Cerebellar cortex (tissue), 1 donor: ENCODE data around the gene CTF1.
"Not testable (repeated sequence)": the region's sequence is repeated elsewhere in the genome, so short reads cannot be mapped to it uniquely, and the experiment has no call there.

Experiments
- DNase-seq: peaks from one replicate; pipeline ENCODE4 v3.0.0-alpha.2; 2015; ENCODE audit warnings: low spot score

The CTF1 gene

DNA sequence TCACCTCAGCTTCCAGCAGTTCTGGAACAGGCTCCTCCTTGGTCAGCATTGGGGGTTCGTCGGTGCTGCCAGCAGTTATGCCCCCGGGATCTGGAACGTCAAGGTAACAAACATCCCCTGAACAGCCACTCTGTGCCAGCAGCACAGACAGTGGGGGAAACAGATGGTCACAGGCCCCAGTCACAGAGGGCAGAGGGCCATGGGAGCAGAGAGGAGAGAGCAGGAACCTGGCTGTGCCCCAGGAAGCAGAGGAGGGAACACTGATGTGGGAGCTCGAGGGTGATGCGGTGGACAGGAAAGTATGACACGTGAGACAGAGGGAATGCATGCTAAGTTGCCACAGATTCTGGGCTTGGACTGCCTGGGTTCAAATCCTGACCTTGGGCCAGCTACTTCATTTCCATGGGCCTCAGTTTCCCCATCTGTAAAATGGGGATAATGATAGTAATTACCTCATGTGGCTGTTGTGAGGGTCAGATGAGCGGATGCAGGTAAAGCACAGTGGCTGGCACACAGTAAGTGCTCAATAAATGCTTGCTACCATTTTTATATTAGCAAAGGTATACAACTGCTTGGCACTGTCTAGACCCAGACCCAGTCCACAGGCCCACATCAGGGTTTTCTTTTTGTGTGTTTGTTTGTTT, 7.4 kb upstream of the CTF1 start:
- peak; percentile 23 for DNase-seq

DNA sequence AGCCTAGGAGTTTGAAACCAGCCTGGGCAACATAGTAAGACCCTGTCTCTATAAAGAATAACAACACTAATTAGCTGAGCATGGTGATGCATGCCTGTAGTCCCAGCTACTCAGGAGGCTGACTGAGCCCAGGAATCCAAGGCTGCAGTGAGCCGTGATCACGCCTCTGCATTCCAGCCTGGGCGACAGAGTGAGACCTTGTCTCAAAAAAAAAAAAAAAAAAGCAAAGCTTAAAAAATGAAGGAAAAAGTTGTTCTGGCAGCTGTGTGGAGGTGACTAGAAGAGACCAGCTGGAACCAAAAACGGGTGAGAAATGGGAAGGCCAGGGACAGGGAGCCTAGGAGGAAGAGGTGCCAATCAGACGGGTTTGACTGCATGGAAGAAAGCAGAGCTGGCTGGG, 6.7 kb upstream of the CTF1 start:
- DNase-seq = no peak

DNA sequence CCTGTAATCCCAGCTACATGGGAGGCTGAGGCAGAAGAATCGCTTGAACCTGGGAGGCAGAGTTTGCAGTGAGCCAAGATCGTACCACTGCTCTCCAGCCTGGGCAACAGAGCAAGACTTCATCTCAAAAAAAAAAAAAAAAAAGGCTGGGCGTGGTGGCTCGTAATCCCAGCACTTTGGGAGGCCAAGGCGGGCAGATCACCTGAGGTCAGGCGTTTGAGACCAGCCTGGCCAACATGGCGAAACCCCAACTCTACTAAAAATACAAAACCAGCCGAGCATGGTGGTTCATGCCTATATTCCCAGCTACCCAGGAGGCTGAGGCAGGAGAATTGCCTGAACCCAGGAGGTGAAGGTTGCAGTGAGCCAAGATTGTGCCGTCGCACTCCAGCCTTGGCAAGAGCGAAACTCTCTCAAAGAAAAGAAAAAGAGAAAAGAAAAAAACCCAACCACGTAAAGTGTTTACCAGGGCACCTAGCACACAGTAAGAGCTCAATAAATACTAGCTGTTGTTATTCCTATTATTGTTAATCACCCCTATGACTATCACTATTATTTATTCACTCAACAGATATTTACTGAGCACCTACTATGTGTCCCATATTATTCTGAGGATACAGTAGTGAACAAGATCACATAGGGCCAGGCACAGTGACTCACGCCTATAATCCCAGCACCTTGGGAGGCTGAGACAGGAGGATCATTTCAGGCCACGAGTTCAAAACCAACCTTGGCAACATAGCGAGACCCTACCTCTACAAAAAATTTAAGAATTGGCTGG, 5.2 kb upstream of the CTF1 start:
- DNase-seq = not testable (repeated sequence)

DNA sequence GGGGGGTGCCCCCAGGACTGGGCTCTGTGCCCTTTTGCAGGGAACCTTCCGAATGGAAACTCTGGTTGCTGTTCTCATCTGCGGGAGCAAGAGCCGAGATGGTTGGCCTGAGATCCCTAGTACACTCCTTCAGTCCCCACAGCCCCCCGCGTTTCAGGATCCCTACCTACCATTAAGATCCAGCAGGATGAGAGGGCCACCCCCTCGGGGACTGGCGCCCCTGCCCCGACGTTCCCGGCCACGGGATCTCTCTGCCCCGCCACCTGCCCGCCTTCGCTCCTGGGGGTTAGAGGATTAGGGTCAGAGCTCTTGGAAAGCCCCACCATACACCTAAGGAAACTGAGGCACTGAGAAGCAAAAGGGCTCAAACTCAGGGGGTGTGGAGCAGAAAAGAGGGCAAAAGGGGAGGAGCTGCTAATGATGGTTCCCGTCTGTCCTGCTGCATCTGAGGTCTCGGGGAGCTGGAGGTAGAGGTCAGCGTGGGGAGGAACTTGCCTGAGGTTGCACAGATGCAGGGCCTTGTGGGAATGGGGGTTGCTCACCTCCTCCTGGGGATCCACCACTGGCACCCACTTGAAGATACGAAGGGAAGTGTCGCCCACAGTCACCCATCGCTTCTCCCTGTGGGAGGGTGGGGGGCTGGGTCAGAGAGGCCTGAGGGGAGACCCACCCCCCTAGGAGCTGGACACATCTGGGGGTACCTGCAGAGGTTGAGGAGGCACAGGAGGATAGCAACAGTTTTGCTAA, 3.6 kb upstream of the CTF1 start:
- DNase-seq = no peak

DNA sequence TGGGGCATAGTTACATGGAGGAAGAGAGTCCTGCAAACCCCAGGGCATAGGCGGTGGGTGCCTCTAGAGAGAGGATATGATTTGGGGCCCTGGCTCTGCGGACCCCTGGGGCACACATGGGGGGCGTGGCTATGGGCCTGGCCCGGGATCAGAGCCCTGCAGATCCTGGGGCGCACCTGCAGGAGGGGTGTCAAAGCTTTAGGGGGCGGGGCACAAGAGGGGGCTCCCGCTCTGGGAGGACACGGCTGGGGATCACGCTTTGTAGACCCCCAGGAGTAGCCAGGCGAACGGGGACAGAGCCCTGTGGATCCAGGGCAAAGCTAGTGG, 3.0 kb upstream of the CTF1 start:
- no peak for DNase-seq

DNA sequence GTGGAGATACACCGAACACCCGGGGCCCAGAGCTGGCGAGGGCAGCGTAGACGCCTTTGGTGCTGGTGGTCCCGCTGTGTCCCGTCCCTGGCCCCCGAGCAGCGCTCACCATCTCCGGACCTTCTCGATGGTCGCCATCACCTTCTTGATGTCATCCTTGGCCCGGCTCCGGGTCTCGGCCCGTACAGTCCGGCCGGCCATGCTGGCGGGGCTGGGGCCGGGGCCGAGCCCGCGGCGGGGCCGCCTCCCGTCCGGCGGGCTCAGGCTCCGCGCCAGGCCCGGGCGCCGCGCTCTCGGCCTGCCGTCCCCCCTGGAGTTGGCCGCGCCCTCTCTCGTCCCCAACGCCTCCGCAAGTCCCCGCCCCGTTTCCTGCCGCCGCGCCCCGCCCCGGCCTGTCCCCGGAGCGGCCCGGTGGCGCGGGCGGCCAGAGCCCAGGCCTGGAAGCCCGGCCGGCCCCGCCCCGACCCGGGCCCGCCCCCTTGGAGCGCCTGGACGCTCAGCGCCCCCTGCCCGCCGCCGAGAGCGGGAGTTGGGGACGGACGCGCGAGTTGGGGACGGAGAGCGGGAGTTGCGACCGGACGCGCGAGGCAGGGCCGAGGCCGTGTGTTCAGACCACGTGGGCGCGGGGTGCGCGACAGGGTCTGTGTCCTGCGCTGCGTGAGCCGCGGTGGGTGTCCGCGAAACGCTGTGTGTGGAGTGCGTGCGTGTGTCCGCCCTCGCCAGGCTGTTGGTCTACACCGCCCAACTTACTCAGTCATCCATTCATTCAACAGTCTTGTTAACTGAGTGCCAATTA, 2.5 kb upstream of the CTF1 start, which contains the start of gene BCL7C:
Gene BCL7C, minus strand, starts transcription at position 334 of the 796 bp plus-strand sequence. Its CDS starts 133 bp downstream, at position 201.
- DNase-seq = peak; percentile 79

DNA sequence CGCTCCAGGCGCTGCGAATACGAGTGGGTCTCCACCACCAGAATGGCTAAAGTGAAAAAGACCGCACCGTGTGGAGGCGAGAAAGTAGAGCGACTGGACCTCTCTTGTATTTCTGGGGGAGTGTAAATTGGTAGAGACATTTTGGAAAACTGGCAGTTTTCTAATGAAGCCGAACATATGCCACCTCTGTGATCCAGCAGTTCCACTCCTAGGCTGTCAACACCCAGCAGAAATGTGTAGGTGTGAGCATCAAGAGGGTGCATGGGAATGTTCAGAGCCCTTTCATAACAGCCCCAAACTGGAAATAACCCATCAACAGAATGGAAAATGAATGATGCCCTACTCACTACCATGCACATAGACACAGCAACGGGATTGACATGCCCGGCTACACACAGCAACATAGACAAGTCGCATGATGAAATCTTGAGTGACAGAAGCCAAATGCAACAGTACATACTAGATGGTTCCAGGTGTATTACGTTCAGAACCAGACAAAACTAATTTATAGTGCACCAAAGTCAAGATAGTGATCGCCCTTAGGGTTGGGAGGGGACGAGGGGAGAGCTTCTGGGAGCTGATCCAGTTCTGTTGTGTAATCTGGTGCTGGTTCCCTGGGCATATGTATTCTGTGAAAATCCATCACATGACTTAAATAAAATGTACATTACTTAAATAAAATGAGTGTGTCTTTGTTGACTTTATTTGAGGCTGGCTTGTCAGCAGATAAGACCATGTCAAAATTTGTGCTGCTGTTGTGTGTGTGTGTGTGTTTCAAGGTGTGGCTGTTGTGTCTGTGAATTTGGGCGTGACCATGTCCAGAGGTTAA, 1.7 kb upstream of the CTF1 start:
- DNase-seq = peak; percentile 50

DNA sequence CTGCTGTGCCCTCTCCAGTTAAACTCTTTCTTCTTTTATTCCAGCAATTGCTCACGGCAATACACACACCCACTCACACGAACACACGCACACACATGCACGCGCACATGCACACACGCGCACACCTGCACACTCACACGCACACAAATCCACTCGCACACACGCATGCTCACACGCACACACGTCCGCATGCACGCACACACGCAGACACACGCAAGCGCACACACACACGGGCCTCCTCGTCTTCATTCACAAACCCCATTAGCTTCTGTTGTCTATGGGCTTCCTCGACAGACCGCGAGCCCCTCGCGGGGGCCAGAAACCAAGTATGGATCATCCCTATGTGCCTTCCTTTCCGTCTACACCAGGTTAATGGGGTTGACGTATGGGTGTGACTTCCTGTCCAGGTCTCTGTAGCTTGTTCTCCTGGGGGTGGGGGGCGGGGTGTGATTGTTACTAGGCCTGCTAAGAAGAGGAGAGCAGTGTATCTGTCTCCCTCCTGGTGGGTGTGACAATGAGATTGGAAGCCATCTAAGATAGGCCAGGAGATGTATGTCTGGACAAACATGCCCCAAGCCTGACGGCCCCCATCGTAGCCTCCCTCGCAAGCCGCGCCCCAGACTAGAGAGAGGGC, 670 bp upstream of the CTF1 start:
- no peak for DNase-seq

DNA sequence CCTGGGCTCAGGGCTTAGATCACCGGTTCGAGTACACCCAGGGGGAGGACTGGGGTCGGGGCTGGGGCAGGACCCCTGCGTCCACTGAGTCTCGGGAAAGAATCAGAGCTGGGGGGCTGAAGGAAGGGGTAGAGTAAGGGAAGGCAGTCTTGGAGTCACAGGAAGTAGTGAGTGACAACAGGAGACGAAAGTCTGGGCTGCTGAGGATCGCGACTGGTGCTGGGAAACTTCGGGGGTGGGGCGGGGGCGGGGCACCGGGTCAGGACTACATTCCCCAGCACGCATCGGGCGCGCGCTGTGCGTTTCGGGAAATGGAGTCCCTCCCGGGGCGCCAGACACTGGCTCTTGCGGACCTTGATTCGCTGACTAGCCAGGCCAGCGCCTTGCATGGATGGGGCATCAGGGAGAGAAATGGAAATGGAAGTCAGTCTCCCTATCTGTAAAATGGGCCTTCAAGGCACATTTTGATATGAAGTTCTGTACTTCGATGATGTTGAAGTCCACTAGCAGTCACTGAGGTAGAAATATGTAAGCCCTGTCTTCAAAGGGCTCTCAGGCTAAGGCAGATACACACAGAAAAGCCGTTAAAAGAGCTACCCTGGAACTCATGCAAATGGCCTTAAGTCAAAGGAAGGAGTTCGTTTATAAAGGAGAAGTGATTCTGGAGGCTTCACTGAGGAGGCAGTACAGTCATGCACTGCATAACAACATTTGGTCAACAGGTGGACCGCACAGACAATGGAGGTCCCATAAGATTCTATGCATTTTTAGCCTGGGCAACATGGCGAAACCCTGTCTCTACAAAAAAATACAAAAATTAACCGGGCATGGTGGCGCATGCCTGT, 697 bp downstream of the CTF1 start:
- DNase-seq = peak; percentile 93

DNA sequence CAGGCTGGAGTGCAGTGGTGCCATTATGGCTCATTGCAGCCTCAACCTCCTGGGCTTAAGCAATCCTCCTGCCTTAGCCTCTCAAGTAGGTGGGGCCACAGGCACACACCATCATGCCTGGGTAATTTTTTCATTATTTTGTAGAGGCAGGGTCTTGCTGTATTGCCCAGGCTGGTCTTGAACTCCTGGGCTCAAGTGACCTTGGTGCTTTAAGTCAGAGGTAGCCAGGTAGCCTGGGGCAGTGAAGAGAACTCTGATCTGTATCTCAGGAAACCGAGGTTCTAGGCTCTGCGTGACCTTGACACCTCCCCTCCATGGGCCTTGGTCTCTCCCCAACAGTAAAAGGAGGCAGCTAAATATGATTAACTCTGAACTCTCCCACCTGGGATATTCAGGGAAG, 3.4 kb downstream of the CTF1 start:
- no peak for DNase-seq

DNA sequence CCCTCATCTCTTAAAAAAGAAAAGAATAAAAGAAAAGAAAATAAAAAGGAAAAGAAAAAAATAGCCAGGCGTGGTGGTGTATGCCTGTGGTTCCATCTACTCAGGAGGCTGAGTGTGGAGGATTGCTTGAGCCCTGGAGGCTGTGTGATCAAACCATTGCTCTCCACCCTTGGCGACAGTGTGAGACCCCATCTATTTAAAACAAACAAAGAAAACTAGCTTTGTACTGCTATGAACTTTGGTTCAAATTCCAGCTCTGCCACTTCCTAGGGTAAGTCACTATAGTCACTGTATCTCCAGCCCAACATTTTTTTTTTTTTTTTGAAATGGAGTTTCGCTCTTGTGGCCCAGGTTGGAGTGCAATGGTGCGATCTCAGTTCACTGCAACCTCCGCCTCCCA, 4.2 kb downstream of the CTF1 start:
- no peak for DNase-seq

DNA sequence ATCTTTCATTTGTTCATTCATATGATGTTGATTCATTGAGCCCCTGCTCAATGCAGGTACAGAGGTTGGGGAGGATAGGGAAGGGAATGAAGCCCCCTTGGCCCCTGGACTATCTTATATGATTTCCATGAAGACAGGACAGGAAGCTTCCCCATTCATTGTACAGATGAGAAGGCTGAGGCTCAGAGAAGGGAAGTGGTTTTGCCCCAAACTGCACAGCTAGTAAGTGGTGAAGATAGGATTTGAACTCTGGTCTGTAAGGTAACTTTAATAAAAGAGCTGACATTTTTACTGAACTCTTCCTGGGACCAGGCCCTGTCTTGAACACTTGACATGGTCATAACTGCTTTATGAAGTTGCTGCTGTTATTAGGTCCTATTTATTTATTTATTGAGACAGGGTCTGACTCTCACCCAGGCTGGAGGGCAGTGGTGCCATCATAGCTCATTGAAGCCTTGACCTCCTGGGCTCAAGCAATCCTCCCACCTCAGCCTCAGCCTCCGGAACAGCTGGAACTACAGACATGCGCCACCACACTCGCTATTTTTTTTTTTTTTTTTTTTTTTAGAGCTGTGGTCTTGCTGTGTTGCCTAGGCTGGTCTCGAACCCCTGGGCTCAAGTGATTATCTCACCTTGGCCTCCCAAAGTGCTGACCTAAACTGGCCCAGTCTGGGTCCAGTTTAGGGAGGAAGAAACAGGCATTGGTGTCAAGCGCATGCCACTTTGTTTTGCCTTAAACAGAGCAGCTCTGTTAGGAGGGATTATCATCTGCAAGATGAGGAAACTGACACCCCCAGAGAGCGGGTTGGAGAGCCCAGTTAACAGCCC, 5.0 kb downstream of the CTF1 start:
- DNase-seq = peak; percentile 20

DNA sequence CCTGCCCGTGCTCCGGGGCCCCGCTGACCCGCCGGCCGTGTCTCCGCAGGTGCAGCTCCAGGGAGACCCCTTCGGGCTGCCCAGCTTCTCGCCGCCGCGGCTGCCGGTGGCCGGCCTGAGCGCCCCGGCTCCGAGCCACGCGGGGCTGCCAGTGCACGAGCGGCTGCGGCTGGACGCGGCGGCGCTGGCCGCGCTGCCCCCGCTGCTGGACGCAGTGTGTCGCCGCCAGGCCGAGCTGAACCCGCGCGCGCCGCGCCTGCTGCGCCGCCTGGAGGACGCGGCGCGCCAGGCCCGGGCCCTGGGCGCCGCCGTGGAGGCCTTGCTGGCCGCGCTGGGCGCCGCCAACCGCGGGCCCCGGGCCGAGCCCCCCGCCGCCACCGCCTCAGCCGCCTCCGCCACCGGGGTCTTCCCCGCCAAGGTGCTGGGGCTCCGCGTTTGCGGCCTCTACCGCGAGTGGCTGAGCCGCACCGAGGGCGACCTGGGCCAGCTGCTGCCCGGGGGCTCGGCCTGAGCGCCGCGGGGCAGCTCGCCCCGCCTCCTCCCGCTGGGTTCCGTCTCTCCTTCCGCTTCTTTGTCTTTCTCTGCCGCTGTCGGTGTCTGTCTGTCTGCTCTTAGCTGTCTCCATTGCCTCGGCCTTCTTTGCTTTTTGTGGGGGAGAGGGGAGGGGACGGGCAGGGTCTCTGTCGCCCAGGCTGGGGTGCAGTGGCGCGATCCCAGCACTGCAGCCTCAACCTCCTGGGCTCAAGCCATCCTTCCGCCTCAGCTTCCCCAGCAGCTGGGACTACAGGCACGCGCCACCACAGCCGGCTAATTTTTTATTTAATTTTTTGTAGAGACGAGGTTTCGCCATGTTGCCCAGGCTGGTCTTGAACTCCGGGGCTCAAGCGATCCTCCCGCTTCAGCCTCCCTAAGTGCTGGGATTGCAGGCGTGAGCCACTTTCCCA, 5.9 kb downstream of the CTF1 start:
- DNase-seq = peak; percentile 41

DNA sequence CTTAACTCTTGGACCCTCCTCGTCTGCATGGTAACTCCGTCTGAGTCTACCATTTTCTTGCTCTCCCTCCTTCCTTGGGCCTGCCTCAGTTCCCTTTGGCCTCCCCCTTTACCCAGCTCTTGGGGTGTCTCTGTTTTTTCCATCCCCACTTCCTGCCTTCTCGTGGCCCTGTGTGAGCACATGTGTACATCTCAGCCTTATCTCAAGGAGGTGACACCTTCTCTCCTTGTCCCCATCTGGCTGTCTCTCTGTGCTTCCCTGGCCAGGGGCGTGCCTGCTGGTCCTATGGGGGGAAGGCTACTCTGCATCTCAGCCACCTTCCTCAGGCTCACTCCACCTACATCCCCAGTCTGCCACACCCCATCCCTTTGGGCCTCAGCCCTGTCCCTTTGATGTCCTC, 6.6 kb downstream of the CTF1 start:
- no peak for DNase-seq

DNA sequence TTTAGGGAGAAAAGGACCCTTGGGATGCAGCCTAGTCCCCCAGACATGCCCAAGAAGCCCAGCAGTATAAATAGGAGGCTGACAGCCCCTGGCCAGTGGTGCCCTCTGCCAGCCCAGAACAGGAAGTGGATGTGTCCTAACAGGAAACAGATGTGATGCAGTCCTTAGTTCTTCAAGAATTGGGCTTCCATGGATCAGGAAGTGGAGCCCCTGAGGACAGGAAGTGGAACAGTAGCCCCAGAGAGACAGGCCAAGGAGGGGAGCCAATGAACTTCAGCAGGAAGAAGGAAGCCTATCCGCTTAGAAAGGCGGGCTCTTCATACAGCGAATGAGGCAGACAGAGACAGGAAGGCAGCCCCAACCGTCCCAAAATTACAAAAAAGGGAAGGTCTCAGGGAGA, 7.2 kb downstream of the CTF1 start:
- no peak for DNase-seq

DNA sequence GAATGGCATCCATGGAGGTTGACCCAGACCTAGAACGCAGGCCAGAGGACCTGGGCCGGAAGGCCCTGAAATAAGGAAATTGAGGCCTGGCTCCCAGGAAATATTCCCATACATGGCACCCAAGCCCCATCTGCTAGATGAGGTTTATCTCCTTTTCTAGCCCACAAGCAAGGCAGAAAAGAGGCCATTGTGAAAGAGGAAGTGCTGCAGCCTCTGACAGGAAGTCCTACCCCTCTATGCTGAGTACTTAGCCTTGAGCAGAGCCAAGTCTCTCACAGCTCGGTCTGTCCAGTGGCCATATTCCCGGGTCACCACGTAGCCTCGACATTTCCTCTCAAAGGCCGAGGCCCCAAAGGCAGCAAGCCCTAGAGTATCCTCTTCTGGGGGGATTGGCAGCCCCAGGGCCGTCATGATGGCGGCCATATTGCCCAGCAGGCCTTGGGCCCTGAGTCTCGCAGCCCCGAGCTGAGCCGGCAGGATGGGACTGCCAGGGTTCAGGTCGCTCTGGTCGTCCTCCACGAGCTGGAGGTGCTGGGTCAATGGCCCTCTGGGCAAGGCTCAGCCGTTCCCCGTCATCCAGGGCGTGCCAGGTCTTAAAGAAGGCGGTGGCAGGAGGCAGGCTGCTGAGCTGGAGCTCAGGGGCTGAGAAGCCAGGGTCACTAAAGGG, 7.8 kb downstream of the CTF1 start:
- no peak for DNase-seq

DNA sequence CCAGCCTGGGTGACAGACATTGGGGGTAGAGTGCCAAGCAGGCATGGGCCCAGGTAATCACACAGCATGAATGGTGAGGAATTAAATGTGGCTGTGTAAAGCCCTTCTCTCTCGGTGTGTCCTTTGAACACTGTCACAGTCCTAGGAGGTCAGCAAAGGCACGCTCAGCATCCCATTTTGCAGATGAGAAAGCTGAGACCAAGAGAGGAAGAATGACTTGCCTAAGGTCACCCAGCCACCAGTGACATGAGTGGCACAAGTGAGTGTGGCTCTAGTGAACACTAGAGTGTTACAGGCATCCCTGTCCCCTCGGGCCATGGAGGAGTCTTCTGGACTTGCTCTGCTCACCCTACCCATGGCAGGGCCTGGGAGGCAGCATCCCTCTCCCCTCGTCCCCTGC, 10.7 kb downstream of the CTF1 start:
- DNase-seq = no peak
